Vagina (tissue), 2 donors: ENCODE data around the gene TMC7.

Source experiments
- POLR2AphosphoS5 ChIP-seq, 2 donors: sonication (generic); formaldehyde crosslinking; IDR thresholded peaks; one replicate each; pipeline ENCODE4 v1.9.0; 2017; ENCODE audit warnings: antibody characterized with exemption in 2 of 2, mild to moderate bottlenecking in 2 of 2, low read depth in 1 of 2; ENCODE audit not compliant: insufficient read depth in 1 of 2
- TF ChIP-seq, protein P1 (sequence below), 3 experiments: fragments of 450-650 bp in 2 of 3; fragments of 200-600 bp in 1 of 3; sonication (generic) in 1 of 3; IDR thresholded peaks; one replicate each; pipeline ENCODE4 v1.5.1; 2017 to 2019; ENCODE audit warnings: antibody characterized with exemption in 3 of 3, mild to moderate bottlenecking in 2 of 3, moderate library complexity in 2 of 3

DNA sequence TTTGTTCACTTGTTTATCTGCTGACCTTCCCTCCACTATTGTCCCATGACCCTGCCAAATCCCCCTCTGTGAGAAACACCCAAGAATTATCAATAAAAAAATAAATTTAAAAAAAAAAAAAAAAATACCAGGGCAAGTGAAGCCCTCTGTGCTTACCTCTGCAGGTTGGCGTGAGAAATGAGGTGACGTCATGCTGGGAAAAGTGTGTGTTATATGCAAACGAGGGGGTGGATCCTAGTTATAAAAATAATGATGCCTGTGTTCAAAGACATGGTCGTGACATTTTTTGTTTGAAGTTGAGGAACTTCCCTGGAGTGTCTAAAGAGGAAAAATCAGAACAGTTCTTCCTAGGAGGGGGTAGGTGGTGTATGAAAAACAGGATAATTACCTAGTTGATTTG lies 20.2 kb downstream of the TMC7 start:
- no peak for TF ChIP-seq POLR2AphosphoS5 (IDR thresholded peaks at IDR 0.05; ENCODE audit: insufficient read depth in 1 of 2, low read depth in 1 of 2)
- TF ChIP-seq, protein P1, sequence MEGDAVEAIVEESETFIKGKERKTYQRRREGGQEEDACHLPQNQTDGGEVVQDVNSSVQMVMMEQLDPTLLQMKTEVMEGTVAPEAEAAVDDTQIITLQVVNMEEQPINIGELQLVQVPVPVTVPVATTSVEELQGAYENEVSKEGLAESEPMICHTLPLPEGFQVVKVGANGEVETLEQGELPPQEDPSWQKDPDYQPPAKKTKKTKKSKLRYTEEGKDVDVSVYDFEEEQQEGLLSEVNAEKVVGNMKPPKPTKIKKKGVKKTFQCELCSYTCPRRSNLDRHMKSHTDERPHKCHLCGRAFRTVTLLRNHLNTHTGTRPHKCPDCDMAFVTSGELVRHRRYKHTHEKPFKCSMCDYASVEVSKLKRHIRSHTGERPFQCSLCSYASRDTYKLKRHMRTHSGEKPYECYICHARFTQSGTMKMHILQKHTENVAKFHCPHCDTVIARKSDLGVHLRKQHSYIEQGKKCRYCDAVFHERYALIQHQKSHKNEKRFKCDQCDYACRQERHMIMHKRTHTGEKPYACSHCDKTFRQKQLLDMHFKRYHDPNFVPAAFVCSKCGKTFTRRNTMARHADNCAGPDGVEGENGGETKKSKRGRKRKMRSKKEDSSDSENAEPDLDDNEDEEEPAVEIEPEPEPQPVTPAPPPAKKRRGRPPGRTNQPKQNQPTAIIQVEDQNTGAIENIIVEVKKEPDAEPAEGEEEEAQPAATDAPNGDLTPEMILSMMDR (IDR thresholded peaks at IDR 0.05), result no peak
